Forelimb muscle (tissue), 1 donor: ENCODE data around the gene HPS3. TPM values are rescaled to one million over a fixed set of nuclear protein-coding genes. Genes with fewer than 3 reads are reported as not detected.

Experiments used
- polyA plus RNA-seq: library from polyadenylated mRNA; unstranded; fragments of 120-200 nt; gene quantifications from one replicate; pipeline ENCODE4 v1.2.1, GENCODE V29; 2013; ENCODE audit not compliant: insufficient read length

HPS3 gene
- polyA plus RNA-seq, 1 donor = 10.6 TPM

Other genes with a start within 250 kb of the HPS3 start
- 85.5 TPM for gene GYG1, start 138.1 kb upstream of the HPS3 start, polyA plus RNA-seq
- gene HLTF, start 43.1 kb upstream of the HPS3 start, polyA plus RNA-seq = 17.5 TPM
- 1.3 TPM for gene CP, start 92.2 kb downstream of the HPS3 start, polyA plus RNA-seq
- 10.5 TPM for gene TM4SF18, start 204.0 kb downstream of the HPS3 start, polyA plus RNA-seq
- 29.0 TPM for gene TM4SF1, start 248.0 kb downstream of the HPS3 start, polyA plus RNA-seq